Subcutaneous adipose tissue (tissue), 4 donors: ENCODE measurements around the gene KCNA1. TPM values are rescaled to one million over a fixed set of nuclear protein-coding genes. Genes with fewer than 3 reads are reported as not detected.

Experiments used
- total RNA-seq, 4 donors: library from RNA; depleted of rRNA; stranded (reverse); fragments of >200 nt; gene quantifications; one replicate each; pipeline ENCODE4 v1.1.0, GENCODE V29; 2016
- TF ChIP-seq, protein P1 (sequence below): fragments of 450-650 bp; IDR thresholded peaks from one replicate; pipeline ENCODE4 v1.5.1; 2016; ENCODE audit warnings: low read depth, mild to moderate bottlenecking, control low read depth, antibody characterized with exemption, moderate library complexity

KCNA1 gene
- total RNA-seq, 4 donors from 2014 or later, result 0.34 to 1.8 (median 1.1) TPM; not detected in 1

DNA sequence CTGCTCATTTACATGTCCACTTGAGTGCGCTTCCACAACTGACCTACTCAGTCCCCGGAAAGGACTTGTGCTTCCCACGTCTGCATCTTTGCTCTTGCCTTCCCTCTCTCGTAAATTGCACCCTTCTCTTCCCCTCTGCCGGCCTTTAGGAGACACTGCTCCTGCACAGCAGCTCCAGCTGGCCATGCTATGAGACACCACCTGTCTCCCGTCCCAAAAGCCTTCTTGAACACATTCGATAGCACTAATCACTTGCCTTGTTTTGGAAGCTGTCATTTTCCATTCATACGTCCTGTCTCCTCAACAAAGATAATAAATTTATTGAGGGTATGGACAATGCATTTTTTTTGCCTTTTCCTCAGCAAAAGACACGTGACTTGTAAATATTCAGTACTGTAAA lies 15.7 kb upstream of the KCNA1 start:
- TF ChIP-seq, protein P1, sequence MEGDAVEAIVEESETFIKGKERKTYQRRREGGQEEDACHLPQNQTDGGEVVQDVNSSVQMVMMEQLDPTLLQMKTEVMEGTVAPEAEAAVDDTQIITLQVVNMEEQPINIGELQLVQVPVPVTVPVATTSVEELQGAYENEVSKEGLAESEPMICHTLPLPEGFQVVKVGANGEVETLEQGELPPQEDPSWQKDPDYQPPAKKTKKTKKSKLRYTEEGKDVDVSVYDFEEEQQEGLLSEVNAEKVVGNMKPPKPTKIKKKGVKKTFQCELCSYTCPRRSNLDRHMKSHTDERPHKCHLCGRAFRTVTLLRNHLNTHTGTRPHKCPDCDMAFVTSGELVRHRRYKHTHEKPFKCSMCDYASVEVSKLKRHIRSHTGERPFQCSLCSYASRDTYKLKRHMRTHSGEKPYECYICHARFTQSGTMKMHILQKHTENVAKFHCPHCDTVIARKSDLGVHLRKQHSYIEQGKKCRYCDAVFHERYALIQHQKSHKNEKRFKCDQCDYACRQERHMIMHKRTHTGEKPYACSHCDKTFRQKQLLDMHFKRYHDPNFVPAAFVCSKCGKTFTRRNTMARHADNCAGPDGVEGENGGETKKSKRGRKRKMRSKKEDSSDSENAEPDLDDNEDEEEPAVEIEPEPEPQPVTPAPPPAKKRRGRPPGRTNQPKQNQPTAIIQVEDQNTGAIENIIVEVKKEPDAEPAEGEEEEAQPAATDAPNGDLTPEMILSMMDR, result no peak

DNA sequence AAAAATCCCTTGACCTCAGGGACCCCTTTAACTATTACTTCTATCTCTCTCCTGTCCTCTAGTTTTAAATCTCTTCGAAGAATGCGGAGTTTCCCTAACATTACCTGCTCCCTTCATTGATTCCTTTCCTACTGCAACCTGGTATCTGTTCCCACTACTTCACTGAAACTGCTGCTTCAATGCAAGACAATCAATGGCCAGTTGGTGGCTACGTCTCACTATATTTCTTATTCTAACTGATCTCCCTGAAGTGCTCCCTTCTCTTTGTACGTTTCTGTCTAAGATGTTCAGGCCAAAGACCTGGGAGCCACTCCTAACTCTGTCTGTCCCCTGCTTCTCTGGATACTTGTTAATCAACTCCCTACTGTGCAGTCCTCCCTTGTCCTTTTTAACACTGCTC lies 10.3 kb upstream of the KCNA1 start:
- TF ChIP-seq, protein P1, result no peak

- TF ChIP-seq, protein P1, result no peak
These were observed 9.4 kb upstream of the KCNA1 start for GRCh38 chr12:4900327-4900726.

DNA sequence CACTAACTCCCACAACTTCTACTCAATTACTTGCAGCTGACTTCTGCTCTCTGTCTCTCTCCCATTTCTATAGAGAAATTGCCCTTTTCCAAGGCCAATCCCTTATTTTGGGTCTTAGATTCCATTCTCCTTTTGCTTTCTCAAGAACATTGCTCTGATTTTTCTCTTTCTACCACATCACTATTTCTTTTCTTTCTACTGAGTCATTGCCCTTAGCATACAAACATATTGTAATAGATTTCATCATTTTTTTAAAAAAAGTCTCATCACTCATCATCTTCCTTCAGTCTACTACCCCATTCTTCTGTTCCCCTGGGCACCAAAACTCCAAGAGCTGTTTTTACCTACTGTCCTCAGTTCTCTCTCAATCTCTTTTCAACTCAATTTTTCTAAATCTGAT lies 4.4 kb upstream of the KCNA1 start:
- TF ChIP-seq, protein P1, result no peak

- TF ChIP-seq, protein P1, result no peak
These were observed 858 bp upstream of the KCNA1 start for GRCh38 chr12:4908684-4909409.

GRCh38 chr12:4909410-4909733 lies 333 bp upstream of the KCNA1 start:
- TF ChIP-seq, protein P1, result no peak

GRCh38 chr12:4910502-4911315 lies 1.0 kb downstream of the KCNA1 start:
- TF ChIP-seq, protein P1, result no peak
